Measurements from ENCODE around the gene PRRC2A. TPM values are rescaled to one million over a fixed set of nuclear protein-coding genes. Genes with fewer than 3 reads are reported as not detected.

Gene PRRC2A
- total and polyA plus RNA-seq, 4 donors, result 73.7 to 157 (median 103) TPM

DNA sequence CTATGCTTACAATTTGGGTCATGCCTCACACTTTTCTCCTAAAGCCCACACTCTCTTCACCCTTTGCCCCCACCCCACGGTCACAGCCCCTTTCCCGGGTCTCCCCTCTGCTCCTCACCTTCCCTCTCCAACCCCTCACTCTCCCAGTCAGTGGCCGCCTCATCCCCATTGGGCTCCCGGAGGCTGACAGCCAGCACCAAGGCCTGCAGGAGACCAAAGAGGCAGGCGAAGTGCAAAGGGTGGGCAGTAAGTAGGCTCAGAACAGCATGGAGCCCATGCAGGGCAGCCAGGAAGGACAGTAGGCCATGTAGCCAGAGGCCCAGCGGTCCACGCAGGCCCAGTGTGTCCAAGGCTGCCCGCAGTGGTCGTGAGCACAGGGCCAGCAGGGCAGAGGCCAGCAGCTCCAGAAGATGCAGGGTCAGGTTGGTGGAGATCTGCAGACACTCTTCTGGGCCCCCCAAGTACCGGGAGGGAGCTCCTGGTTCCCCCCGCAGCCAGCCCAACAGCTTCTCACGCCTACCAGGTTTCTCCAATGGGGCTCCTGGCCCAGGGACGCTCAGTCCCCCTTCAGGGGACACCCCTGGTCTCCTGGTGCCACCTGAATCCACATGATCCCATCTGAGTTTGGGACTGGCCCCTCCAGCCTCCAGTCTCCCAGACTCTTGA is 38.6 kb downstream of the PRRC2A start:
- no peak for TF ChIP-seq CTCF (IDR thresholded peaks at IDR 0.05; ENCODE audit: control extremely low read depth, extremely low read depth)
- H3K9me3 ChIP-seq (ENCODE audit: control insufficient read depth in 4 of 4, insufficient read depth in 3 of 4, low read length in 3 of 4), result no peaks in the 10 kb centered on the region
- no peak for DNase-seq
- H3K9ac ChIP-seq (ENCODE audit: insufficient read depth in 1 of 2, low read length in 2 of 2), result no peak overlapping the region
- ATAC-seq (ENCODE audit: insufficient read depth, low FRiP score), result no peak
- H3K4me3 ChIP-seq, result peak overlapping the region; percentile 79
- 85 to 92% methylated on average over 13 of the region's 13 CpGs for WGBS, 2 donors
- H3K36me3 ChIP-seq (ENCODE audit: control insufficient read depth in 4 of 4, insufficient read depth in 4 of 4, low read length in 4 of 4), result peaks cover 3 to 29% (median 7%) of the 10 kb centered on the region in 4 donors
- peak overlapping the region in 1 of 2 donors; percentile 95 for H3K27ac ChIP-seq (ENCODE audit: low read depth in 1 of 2, low read length in 1 of 2)
- H3K27me3 ChIP-seq (ENCODE audit: control insufficient read depth in 3 of 3, insufficient read depth in 3 of 3, low read length in 2 of 3), result no peaks in the 10 kb centered on the region
- H3K4me1 ChIP-seq (ENCODE audit: control insufficient read depth in 5 of 5, insufficient read depth in 5 of 5, low read length in 5 of 5), result peaks cover 7 to 46% (median 11%) of the 10 kb centered on the region in 5 donors

DNA sequence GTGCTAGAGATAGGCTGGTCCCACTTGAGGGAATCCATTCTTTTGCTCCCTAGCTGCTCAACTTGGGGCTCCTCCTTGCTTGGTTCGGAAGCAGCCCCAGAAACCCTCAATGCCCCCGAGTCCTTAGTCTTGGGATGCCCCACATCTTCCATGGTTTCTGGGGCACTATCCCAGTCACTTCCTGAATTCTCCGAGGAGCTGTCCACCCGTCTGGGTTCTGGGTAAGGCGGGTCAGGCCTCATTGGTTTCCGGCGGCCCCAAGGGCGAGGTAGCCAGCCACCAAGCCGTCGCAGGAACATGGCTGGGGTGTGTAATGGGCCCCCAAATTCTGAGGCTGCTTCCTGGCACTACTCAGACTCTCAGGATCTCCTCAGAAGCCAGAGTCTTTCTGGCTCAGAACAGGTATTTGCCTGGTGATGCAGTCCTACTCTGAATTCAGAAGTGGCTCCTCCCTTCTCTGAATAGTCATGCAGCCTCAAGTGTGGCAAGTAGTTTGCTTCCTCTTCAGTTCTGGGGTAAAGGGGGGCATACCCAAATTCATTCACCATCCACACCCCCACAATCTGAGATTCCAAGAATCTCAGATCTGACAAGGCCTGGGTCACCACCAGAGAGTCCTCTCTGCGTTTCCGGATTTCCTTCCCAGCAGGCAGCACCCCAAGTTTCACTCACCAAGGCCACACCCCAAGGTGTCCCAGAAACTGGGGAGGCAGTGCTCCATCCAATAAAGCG is 39.3 kb downstream of the PRRC2A start:
- H3K27ac ChIP-seq (ENCODE audit: low read depth in 1 of 2, low read length in 1 of 2), result peak overlapping the region; percentile 85 to 95
- no peak for TF ChIP-seq CTCF (IDR thresholded peaks at IDR 0.05; ENCODE audit: control extremely low read depth, extremely low read depth)
- peak overlapping the region; percentile 79 for H3K4me3 ChIP-seq
- ATAC-seq (ENCODE audit: insufficient read depth, low FRiP score) (peak; percentile 37), DNase-seq (peak in 2 of 3 donors; percentile 28 to 47)
- H3K36me3 ChIP-seq (ENCODE audit: control insufficient read depth in 4 of 4, insufficient read depth in 4 of 4, low read length in 4 of 4), result peaks cover 3 to 29% (median 7%) of the 10 kb centered on the region in 4 donors
- H3K4me1 ChIP-seq (ENCODE audit: control insufficient read depth in 5 of 5, insufficient read depth in 5 of 5, low read length in 5 of 5), result peaks cover 7 to 50% (median 11%) of the 10 kb centered on the region in 5 donors
- no peaks in the 10 kb centered on the region for H3K9me3 ChIP-seq (ENCODE audit: control insufficient read depth in 4 of 4, insufficient read depth in 3 of 4, low read length in 3 of 4)
- no peaks in the 10 kb centered on the region for H3K27me3 ChIP-seq (ENCODE audit: control insufficient read depth in 3 of 3, insufficient read depth in 3 of 3, low read length in 2 of 3)
- 18 to 23% methylated on average over 13 of the region's 13 CpGs for WGBS, 2 donors
- H3K9ac ChIP-seq (ENCODE audit: insufficient read depth in 1 of 2, low read length in 2 of 2), result peak overlapping the region; percentile 82 to 85

- Histone ChIP-seq H3K27ac (ENCODE audit: low read depth in 1 of 2, low read length in 1 of 2) (peak within 1 kb of the TSS; percentile 85 to 95), H3K4me1 (ENCODE audit: control insufficient read depth in 5 of 5, insufficient read depth in 5 of 5, low read length in 5 of 5) (peaks cover 7 to 50% (median 11%) of the 10 kb centered on the region in 5 donors), H3K4me3 (peak within 1 kb of the TSS; percentile 79), H3K36me3 (ENCODE audit: control insufficient read depth in 4 of 4, insufficient read depth in 4 of 4, low read length in 4 of 4) (peaks cover 3 to 29% (median 7%) of the 10 kb centered on the region in 4 donors), H3K27me3 (ENCODE audit: control insufficient read depth in 3 of 3, insufficient read depth in 3 of 3, low read length in 2 of 3) (no peaks in the 10 kb centered on the region), H3K9ac (ENCODE audit: insufficient read depth in 1 of 2, low read length in 2 of 2) (peak within 1 kb of the TSS; percentile 82 to 85), H3K9me3 (ENCODE audit: control insufficient read depth in 4 of 4, insufficient read depth in 3 of 4, low read length in 3 of 4) (no peaks in the 10 kb centered on the region)
- DNase-seq, result peak; percentile 90 to 94 (median 90)
- no peak for TF ChIP-seq CTCF (IDR thresholded peaks at IDR 0.05; ENCODE audit: control extremely low read depth, extremely low read depth)
- peak; percentile 84 for ATAC-seq (ENCODE audit: insufficient read depth, low FRiP score)
- WGBS, 2 donors, result 0% methylated on average over 44 to 52 of the region's 52 CpGs
Observed at GRCh38 chr6:31660381-31661261, 40.1 kb downstream of the PRRC2A start, which contains the start of gene C6orf47. TSS of gene C6orf47 (minus strand) at chr6:31660778. CDS start at chr6:31659947, 831 bp downstream.
